K562 (cell line): ENCODE data around the gene HDAC7. TPM values are rescaled to one million over a fixed set of nuclear protein-coding genes. Genes with fewer than 3 reads are reported as not detected.

ENCODE experiments used
- C11orf30 ChIP-seq: fragments of 450-650 bp; IDR thresholded peaks from 2 replicates; pipeline ENCODE4 v1.6.1; 2016; ENCODE audit warnings: low read depth, mild to moderate bottlenecking
- GTF2E2 ChIP-seq: fragments of 200-800 bp; sonication (Bioruptor generic); IDR thresholded peaks from 2 replicates; pipeline ENCODE4 v1.6.1; 2016; ENCODE audit warnings: missing genetic modification characterization, missing compliant biosample characterization
- HMG20A ChIP-seq: fragments of 450-650 bp; formaldehyde crosslinking; conservative IDR thresholded peaks from 2 replicates; pipeline ENCODE4 v1.4.0; 2020; ENCODE audit warnings: mild to moderate bottlenecking, mixed read lengths
- KLF13 ChIP-seq: fragments of 450-650 bp; IDR thresholded peaks from 2 replicates; pipeline ENCODE4 v1.6.1; 2016; ENCODE audit warnings: missing genetic modification characterization, low read depth, mild to moderate bottlenecking, missing compliant biosample characterization, moderate library complexity, borderline replicate concordance
- MAFF ChIP-seq: IDR thresholded peaks from 2 replicates; pipeline ENCODE4 v1.6.1; 2012; ENCODE audit warnings: low read length, improper control_type of control experiment
- MAX ChIP-seq: sonication (generic); formaldehyde crosslinking; IDR thresholded peaks from 2 replicates; pipeline ENCODE4 v1.9.0; 2022; ENCODE audit warnings: mild to moderate bottlenecking, missing genetic modification reagents
- POLR3A ChIP-seq: IDR thresholded peaks from 2 replicates; pipeline ENCODE4 v1.6.1; 2011; ENCODE audit warnings: borderline replicate concordance, mild to moderate bottlenecking, moderate library complexity; ENCODE audit not compliant: insufficient read length, insufficient read depth; ENCODE audit errors: extremely low read depth
- STAT5A ChIP-seq: IDR thresholded peaks from 2 replicates; pipeline ENCODE4 v1.6.1; 2012; ENCODE audit warnings: low read length, inconsistent platforms, borderline replicate concordance
- TAF7 ChIP-seq: fragments of 450-650 bp; IDR thresholded peaks from 2 replicates; pipeline ENCODE4 v1.6.1; 2016; ENCODE audit warnings: missing genetic modification characterization, missing compliant biosample characterization
- ZFP30 ChIP-seq: fragments of 250-450 bp; sonication (Bioruptor Pico); IDR thresholded peaks from 2 replicates; pipeline ENCODE4 v1.8.0; 2022; ENCODE audit warnings: moderate library complexity, mild to moderate bottlenecking, inconsistent platforms, borderline replicate concordance
- ZNF121 ChIP-seq: sonication (generic); formaldehyde crosslinking; conservative IDR thresholded peaks from 2 replicates; pipeline ENCODE4 v1.8.0; 2022; ENCODE audit warnings: missing genetic modification reagents
- ZNF143 ChIP-seq: sonication (generic); formaldehyde crosslinking; IDR thresholded peaks from 2 replicates; pipeline ENCODE4 v1.9.0; 2022; ENCODE audit warnings: mild to moderate bottlenecking, missing genetic modification reagents
- ZNF174 ChIP-seq: fragments of 250-450 bp; sonication (Bioruptor Pico); IDR thresholded peaks from 2 replicates; pipeline ENCODE4 v1.4.0; 2020; ENCODE audit warnings: mild to moderate bottlenecking
- ZNF507 ChIP-seq: conservative IDR thresholded peaks from 2 replicates; pipeline ENCODE4 v1.6.1; 2017; ENCODE audit warnings: missing genetic modification characterization, missing compliant biosample characterization
- ZNF699 ChIP-seq: fragments of 250-450 bp; sonication (Bioruptor Pico); IDR thresholded peaks from 2 replicates; pipeline ENCODE4 v1.8.0; 2021; ENCODE audit warnings: mild to moderate bottlenecking, moderate library complexity; ENCODE audit not compliant: insufficient replicate concordance
- polyA plus RNA-seq, 8 experiments: library from polyadenylated mRNA; depleted of rRNA in 4 of 8; stranded (reverse) in 5 of 8; unstranded in 3 of 8; fragments of >200 nt; fragmentation: Nextera tagmentation in 2 of 8; fragmentation: Illumina TruSeq in 1 of 8; extraction: Ambion mirVana in 2 of 8; extraction: Trizol in 1 of 8; gene quantifications; 2 replicates each; pipeline versions ENCODE4 v1.2.1 to v1.2.3, GENCODE V29; 2011 to 2014; ENCODE audit warnings: inconsistent platforms in 1 of 8, missing spikeins in 1 of 8
- total RNA-seq, 7 experiments: library from RNA; depleted of rRNA in 6 of 7; stranded (reverse); fragments of >200 nt in 6 of 7; fragmentation: Illumina TruSeq in 2 of 7; extraction: Trizol in 2 of 7; gene quantifications; 2 replicates each; pipeline versions ENCODE4 v1.2.1 to v1.2.3, GENCODE V29; 2011 to 2021; ENCODE audit warnings: low replicate concordance in 1 of 7
- TF ChIP-seq, protein P1 (sequence below): IDR thresholded peaks from 2 replicates; pipeline ENCODE4 v1.6.1; 2016; ENCODE audit warnings: missing genetic modification characterization, missing compliant biosample characterization
- TF ChIP-seq, protein P2 (sequence below): fragments of 250-450 bp; sonication (Bioruptor Pico); IDR thresholded peaks from 2 replicates; pipeline ENCODE4 v1.4.0; 2020; ENCODE audit warnings: mild to moderate bottlenecking
- TF ChIP-seq, protein P3 (sequence below): fragments of 250-450 bp; sonication (Bioruptor Pico); IDR thresholded peaks from 2 replicates; pipeline ENCODE4 v1.8.0; 2022; ENCODE audit warnings: inconsistent platforms
- TF ChIP-seq, protein P4 (sequence below), 3 experiments: fragments of 200-800 bp in 1 of 3; fragments of 250-450 bp in 1 of 3; fragments of 450-650 bp in 1 of 3; sonication (Bioruptor Pico) in 1 of 3; sonication (Bioruptor generic) in 1 of 3; formaldehyde crosslinking in 1 of 3; IDR thresholded peaks; 2 replicates each; pipeline versions ENCODE4 v1.6.1 to v1.8.0; 2016 to 2022; ENCODE audit warnings: mild to moderate bottlenecking in 2 of 3, missing genetic modification characterization in 2 of 3, missing compliant biosample characterization in 1 of 3, moderate library complexity in 1 of 3

Gene HDAC7
- total and polyA plus RNA-seq, 9 of the 15 experiments (the other 6 are each of a cell fraction or from before 2014, with no cell fraction given): 2.5 to 129 (median 31.1) TPM

DNA sequence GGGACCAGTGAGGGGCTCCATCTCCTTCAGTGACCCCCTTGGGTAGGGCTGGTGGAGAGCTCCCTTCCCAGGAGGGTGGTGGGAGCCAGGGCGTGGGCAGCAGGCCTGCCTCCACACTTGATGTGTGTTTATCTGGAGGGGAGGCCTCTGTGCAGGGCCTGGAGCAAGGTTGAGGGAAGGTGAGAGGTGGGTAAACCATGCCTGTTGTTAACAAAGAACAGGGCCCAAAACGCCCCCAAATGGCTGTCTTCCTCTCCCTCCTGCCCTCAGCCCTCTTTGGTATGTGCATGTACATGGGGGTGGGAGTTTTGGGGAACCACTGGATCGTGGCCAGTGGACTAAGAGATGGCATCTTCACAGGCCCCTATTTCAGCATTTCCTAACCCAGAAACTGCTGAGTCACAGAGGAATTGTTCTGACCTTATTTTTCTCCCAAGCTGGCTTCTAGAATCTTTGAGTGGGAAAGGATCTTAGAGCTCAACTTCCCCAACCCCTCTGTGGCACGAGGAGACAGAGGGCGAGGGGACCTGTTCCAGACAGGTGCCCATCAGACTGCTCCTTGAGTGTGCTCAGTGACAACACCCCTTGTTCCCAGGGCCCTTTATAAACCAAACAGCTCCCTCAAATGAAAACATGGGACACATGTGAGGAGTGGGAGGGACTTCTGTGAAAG, 43.1 kb downstream of the HDAC7 start (continued):
- TF ChIP-seq, protein P1, sequence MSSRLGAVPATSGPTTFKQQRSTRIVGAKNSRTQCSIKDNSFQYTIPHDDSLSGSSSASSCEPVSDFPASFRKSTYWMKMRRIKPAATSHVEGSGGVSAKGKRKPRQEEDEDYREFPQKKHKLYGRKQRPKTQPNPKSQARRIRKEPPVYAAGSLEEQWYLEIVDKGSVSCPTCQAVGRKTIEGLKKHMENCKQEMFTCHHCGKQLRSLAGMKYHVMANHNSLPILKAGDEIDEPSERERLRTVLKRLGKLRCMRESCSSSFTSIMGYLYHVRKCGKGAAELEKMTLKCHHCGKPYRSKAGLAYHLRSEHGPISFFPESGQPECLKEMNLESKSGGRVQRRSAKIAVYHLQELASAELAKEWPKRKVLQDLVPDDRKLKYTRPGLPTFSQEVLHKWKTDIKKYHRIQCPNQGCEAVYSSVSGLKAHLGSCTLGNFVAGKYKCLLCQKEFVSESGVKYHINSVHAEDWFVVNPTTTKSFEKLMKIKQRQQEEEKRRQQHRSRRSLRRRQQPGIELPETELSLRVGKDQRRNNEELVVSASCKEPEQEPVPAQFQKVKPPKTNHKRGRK (tag): no peak
- TF ChIP-seq KLF13 (tag) (no peak), STAT5A (no peak), ZNF143 (CRISPR knock-in tag) (no peak), ZNF121 (no peak), TAF7 (tag) (no peak), ZNF699 (CRISPR knock-in tag) (no peak), ZNF507 (tag) (no peak), C11orf30 (peak; percentile 96), MAX (CRISPR knock-in tag) (peak; percentile 32), HMG20A (CRISPR knock-in tag) (no peak), ZNF174 (no peak), ZFP30 (no peak), POLR3A (no peak), MAFF (peak; percentile 95), GTF2E2 (tag) (no peak)
- TF ChIP-seq, protein P2, sequence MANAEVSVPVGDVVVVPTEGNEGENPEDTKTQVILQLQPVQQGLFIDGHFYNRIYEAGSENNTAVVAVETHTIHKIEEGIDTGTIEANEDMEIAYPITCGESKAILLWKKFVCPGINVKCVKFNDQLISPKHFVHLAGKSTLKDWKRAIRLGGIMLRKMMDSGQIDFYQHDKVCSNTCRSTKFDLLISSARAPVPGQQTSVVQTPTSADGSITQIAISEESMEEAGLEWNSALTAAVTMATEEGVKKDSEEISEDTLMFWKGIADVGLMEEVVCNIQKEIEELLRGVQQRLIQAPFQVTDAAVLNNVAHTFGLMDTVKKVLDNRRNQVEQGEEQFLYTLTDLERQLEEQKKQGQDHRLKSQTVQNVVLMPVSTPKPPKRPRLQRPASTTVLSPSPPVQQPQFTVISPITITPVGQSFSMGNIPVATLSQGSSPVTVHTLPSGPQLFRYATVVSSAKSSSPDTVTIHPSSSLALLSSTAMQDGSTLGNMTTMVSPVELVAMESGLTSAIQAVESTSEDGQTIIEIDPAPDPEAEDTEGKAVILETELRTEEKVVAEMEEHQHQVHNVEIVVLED (CRISPR knock-in tag): no peak
- TF ChIP-seq, protein P3, sequence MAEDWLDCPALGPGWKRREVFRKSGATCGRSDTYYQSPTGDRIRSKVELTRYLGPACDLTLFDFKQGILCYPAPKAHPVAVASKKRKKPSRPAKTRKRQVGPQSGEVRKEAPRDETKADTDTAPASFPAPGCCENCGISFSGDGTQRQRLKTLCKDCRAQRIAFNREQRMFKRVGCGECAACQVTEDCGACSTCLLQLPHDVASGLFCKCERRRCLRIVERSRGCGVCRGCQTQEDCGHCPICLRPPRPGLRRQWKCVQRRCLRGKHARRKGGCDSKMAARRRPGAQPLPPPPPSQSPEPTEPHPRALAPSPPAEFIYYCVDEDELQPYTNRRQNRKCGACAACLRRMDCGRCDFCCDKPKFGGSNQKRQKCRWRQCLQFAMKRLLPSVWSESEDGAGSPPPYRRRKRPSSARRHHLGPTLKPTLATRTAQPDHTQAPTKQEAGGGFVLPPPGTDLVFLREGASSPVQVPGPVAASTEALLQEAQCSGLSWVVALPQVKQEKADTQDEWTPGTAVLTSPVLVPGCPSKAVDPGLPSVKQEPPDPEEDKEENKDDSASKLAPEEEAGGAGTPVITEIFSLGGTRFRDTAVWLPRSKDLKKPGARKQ (CRISPR knock-in tag): no peak
- TF ChIP-seq, protein P4, sequence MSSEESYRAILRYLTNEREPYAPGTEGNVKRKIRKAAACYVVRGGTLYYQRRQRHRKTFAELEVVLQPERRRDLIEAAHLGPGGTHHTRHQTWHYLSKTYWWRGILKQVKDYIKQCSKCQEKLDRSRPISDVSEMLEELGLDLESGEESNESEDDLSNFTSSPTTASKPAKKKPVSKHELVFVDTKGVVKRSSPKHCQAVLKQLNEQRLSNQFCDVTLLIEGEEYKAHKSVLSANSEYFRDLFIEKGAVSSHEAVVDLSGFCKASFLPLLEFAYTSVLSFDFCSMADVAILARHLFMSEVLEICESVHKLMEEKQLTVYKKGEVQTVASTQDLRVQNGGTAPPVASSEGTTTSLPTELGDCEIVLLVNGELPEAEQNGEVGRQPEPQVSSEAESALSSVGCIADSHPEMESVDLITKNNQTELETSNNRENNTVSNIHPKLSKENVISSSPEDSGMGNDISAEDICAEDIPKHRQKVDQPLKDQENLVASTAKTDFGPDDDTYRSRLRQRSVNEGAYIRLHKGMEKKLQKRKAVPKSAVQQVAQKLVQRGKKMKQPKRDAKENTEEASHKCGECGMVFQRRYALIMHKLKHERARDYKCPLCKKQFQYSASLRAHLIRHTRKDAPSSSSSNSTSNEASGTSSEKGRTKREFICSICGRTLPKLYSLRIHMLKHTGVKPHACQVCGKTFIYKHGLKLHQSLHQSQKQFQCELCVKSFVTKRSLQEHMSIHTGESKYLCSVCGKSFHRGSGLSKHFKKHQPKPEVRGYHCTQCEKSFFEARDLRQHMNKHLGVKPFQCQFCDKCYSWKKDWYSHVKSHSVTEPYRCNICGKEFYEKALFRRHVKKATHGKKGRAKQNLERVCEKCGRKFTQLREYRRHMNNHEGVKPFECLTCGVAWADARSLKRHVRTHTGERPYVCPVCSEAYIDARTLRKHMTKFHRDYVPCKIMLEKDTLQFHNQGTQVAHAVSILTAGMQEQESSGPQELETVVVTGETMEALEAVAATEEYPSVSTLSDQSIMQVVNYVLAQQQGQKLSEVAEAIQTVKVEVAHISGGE (CRISPR knock-in tag; IDR thresholded peaks at IDR 0.05): no peak
